IMR-90 (cell line): Measurements from ENCODE around the gene TMED6. TPM values are rescaled to one million over a fixed set of nuclear protein-coding genes. Genes with fewer than 3 reads are reported as not detected.
A peak's percentile ranks its signal among the peaks of the same experiment; 100 is the strongest.

ENCODE experiments used
- FOS ChIP-seq: fragments of 150-350 bp; IDR thresholded peaks from 2 replicates; pipeline ENCODE4 v1.6.1; 2016; ENCODE audit warnings: low read depth, low read length
- MAZ ChIP-seq: IDR thresholded peaks from 2 replicates; pipeline ENCODE4 v1.6.1; 2012; ENCODE audit warnings: low read depth, mild to moderate bottlenecking, low read length, improper control_type of control experiment, moderate library complexity, borderline replicate concordance
- POLR2A ChIP-seq: IDR thresholded peaks from 2 replicates; pipeline ENCODE4 v1.6.1; 2012; ENCODE audit warnings: mild to moderate bottlenecking, low read depth, low read length
- USF2 ChIP-seq: fragments of 150-350 bp; IDR thresholded peaks from 2 replicates; pipeline ENCODE4 v1.6.1; 2017; ENCODE audit warnings: mild to moderate bottlenecking, antibody characterized with exemption, low read length, low read depth
- polyA plus RNA-seq, 3 experiments: library from polyadenylated mRNA; depleted of rRNA; stranded (reverse); fragments of >200 nt; gene quantifications; 2 replicates each; pipeline ENCODE4 v1.2.3, GENCODE V29; 2012; ENCODE audit warnings: low replicate concordance in 1 of 3
- total RNA-seq: library from RNA; depleted of rRNA; stranded (reverse); fragments of >200 nt; gene quantifications from 2 replicates; pipeline ENCODE4 v1.2.3, GENCODE V29; 2012

Gene TMED6
- total and polyA plus RNA-seq, 2 of the 4 experiments (the other 2 are of a cell fraction), result 0.10 TPM; not detected in 1

- TF ChIP-seq MAZ, result no peak
- no peak; the same call in 1 of the 2 replicates for TF ChIP-seq POLR2A
- no peak for TF ChIP-seq USF2
- 0 out of 2 replicates have a peak, but pooled peaks have one; percentile 18 for TF ChIP-seq FOS
These were observed 46.4 kb upstream of the TMED6 start (continued) for GRCh38 chr16:69397821-69398521.
